Nephron progenitor cell (in vitro differentiated cells): ENCODE results near the gene ZFAND2B.
A peak's percentile ranks its signal among the peaks of the same experiment; 100 is the strongest.
"Not testable (repeated sequence)": the region's sequence is repeated elsewhere in the genome, so short reads cannot be mapped to it uniquely, and the experiment has no call there.

Source experiments
- DNase-seq: peaks from one replicate; pipeline ENCODE4 v3.0.0; 2021
- H3K27ac Mint-ChIP-seq: 2 replicates; pipeline ENCODE4 v1.8.0; 2021; ENCODE audit warnings: mild to moderate bottlenecking, moderate library complexity, mixed read lengths
- H3K27me3 Mint-ChIP-seq: 2 replicates; pipeline ENCODE4 v1.8.0; 2021; ENCODE audit warnings: mild to moderate bottlenecking, low read depth, mixed read lengths; ENCODE audit not compliant: poor library complexity
- H3K36me3 Mint-ChIP-seq: 2 replicates; pipeline ENCODE4 v1.8.0; 2021; ENCODE audit warnings: low read depth, mixed read lengths
- H3K4me1 Mint-ChIP-seq: 2 replicates; pipeline ENCODE4 v1.8.0; 2021; ENCODE audit warnings: mixed read lengths
- H3K4me3 Mint-ChIP-seq: 2 replicates; pipeline ENCODE4 v1.8.0; 2021; ENCODE audit warnings: mild to moderate bottlenecking, moderate library complexity, mixed read lengths
- H3K9me3 Mint-ChIP-seq: 2 replicates; pipeline ENCODE4 v1.8.0; 2021; ENCODE audit warnings: mild to moderate bottlenecking, moderate library complexity, mixed read lengths
- CTCF ChIP-seq: fragments of 200-600 bp; sonication (generic); IDR thresholded peaks from 2 replicates; pipeline ENCODE4 v1.5.0; 2021; ENCODE audit warnings: antibody characterized with exemption

Gene ZFAND2B

GRCh38 chr2:219252570-219252899 is 46.0 kb downstream of the ZFAND2B start:
- TF ChIP-seq CTCF = no peak
- no peak overlapping the region for H3K27ac Mint-ChIP-seq

GRCh38 chr2:219252900-219253752 is 46.5 kb downstream of the ZFAND2B start, which contains the start of gene TUBA4B:
TSS of gene TUBA4B (plus strand) at chr2:219253243. CDS start at chr2:219253408, 165 bp downstream.
- H3K27me3 Mint-ChIP-seq = peaks cover 80% of the 10 kb centered on the region
- no peak within 1 kb of the TSS for H3K27ac Mint-ChIP-seq
- peaks cover 5% of the 10 kb centered on the region for H3K36me3 Mint-ChIP-seq
- no peaks in the 10 kb centered on the region for H3K9me3 Mint-ChIP-seq
- peaks cover 40% of the 10 kb centered on the region for H3K4me1 Mint-ChIP-seq
- peak within 1 kb of the TSS; percentile 76 for H3K4me3 Mint-ChIP-seq
- no peak for TF ChIP-seq CTCF
- DNase-seq = peak; percentile 56

More at GRCh38 chr2:219252570-219252899, 46.0 kb downstream of the ZFAND2B start:
- Mint-ChIP-seq H3K9me3 (no peaks in the 10 kb centered on the region), H3K4me1 (peaks cover 43% of the 10 kb centered on the region), H3K36me3 (peaks cover 8% of the 10 kb centered on the region), H3K27me3 (peaks cover 74% of the 10 kb centered on the region), H3K4me3 (peak overlapping the region; percentile 76)
- DNase-seq = no peak

GRCh38 chr2:219253753-219254589 is 47.4 kb downstream of the ZFAND2B start, which contains the start of gene TUBA4A:
TSS of gene TUBA4A (minus strand) at chr2:219253918. CDS start at chr2:219253858, 60 bp downstream.
- Mint-ChIP-seq H3K36me3 (no peaks in the 10 kb centered on the region), H3K27me3 (peaks cover 89% of the 10 kb centered on the region), H3K4me3 (peak within 1 kb of the TSS; percentile 76), H3K27ac (no peak within 1 kb of the TSS), H3K9me3 (no peaks in the 10 kb centered on the region), H3K4me1 (peaks cover 32% of the 10 kb centered on the region)
- DNase-seq = peak; percentile 67
- TF ChIP-seq CTCF = no peak

GRCh38 chr2:219254590-219255201 is 48.1 kb downstream of the ZFAND2B start:
- Mint-ChIP-seq H3K4me3 (peak overlapping the region; percentile 66), H3K27ac (no peak overlapping the region), H3K9me3 (no peaks in the 10 kb centered on the region), H3K36me3 (no peaks in the 10 kb centered on the region), H3K27me3 (peaks cover 96% of the 10 kb centered on the region), H3K4me1 (peaks cover 25% of the 10 kb centered on the region)
- no peak for DNase-seq
- no peak for TF ChIP-seq CTCF

- H3K4me1 Mint-ChIP-seq, H3K9me3 Mint-ChIP-seq, H3K4me3 Mint-ChIP-seq, H3K36me3 Mint-ChIP-seq, DNase-seq, H3K27ac Mint-ChIP-seq: not testable (repeated sequence)
- H3K27me3 Mint-ChIP-seq = peaks cover 96% of the 10 kb centered on the region
These were observed 52.4 kb downstream of the ZFAND2B start for GRCh38 chr2:219258942-219259341.
